HepG2 (cell line): Measurements from ENCODE around the gene ZNF771. TPM values are rescaled to one million over a fixed set of nuclear protein-coding genes. Genes with fewer than 3 reads are reported as not detected.

Experiments
- EEA1 ChIP-seq: sonication (generic); formaldehyde crosslinking; IDR thresholded peaks from 2 replicates; pipeline ENCODE4 v1.5.1; 2020; ENCODE audit warnings: mild to moderate bottlenecking, missing genetic modification reagents, borderline replicate concordance
- HIC2 ChIP-seq: sonication (generic); formaldehyde crosslinking; IDR thresholded peaks from 2 replicates; pipeline ENCODE4 v1.9.0; 2022; ENCODE audit warnings: low read depth, missing genetic modification reagents
- LRRFIP1 ChIP-seq: sonication (generic); formaldehyde crosslinking; conservative IDR thresholded peaks from 2 replicates; pipeline ENCODE4 v1.4.0; 2020; ENCODE audit warnings: missing genetic modification reagents
- POLR2AphosphoS2 ChIP-seq: IDR thresholded peaks from 2 replicates; pipeline ENCODE4 v1.6.1; 2011; ENCODE audit warnings: low read depth, low read length, improper control_type of control experiment
- SAP130 ChIP-seq: IDR thresholded peaks from 2 replicates; pipeline ENCODE4 v1.6.1; 2016; ENCODE audit warnings: low read depth
- SP1 ChIP-seq, 2 experiments: fragments of 450-650 bp in 1 of 2; sonication (generic) in 1 of 2; formaldehyde crosslinking in 1 of 2; IDR thresholded peaks; 2 replicates each; pipeline versions ENCODE4 v1.4.0 to v1.6.1; 2016 to 2020; ENCODE audit warnings: missing genetic modification reagents in 1 of 2
- STAT5B ChIP-seq: sonication (generic); formaldehyde crosslinking; IDR thresholded peaks from 2 replicates; pipeline ENCODE4 v1.4.0; 2020; ENCODE audit warnings: missing genetic modification reagents
- TEF ChIP-seq: sonication (generic); formaldehyde crosslinking; IDR thresholded peaks from 2 replicates; pipeline ENCODE4 v1.5.0; 2020; ENCODE audit warnings: missing genetic modification reagents
- XBP1 ChIP-seq: sonication (generic); formaldehyde crosslinking; IDR thresholded peaks from 2 replicates; pipeline ENCODE4 v1.5.0; 2020; ENCODE audit warnings: missing genetic modification reagents
- ZBTB3 ChIP-seq: sonication (generic); formaldehyde crosslinking; IDR thresholded peaks from 2 replicates; pipeline ENCODE4 v1.4.0; 2020; ENCODE audit warnings: low read depth, mild to moderate bottlenecking, moderate library complexity, missing genetic modification reagents, borderline replicate concordance
- ZNF362 ChIP-seq: sonication (generic); formaldehyde crosslinking; IDR thresholded peaks from 2 replicates; pipeline ENCODE4 v1.4.0; 2020; ENCODE audit warnings: missing genetic modification reagents, mild to moderate bottlenecking, borderline replicate concordance
- ZNF460 ChIP-seq: sonication (generic); formaldehyde crosslinking; IDR thresholded peaks from 2 replicates; pipeline ENCODE4 v1.5.1; 2020; ENCODE audit warnings: missing genetic modification reagents, mild to moderate bottlenecking, borderline replicate concordance
- ZNF576 ChIP-seq: sonication (generic); formaldehyde crosslinking; IDR thresholded peaks from 2 replicates; pipeline ENCODE4 v1.4.0; 2020; ENCODE audit warnings: mild to moderate bottlenecking, missing genetic modification reagents
- ZNF687 ChIP-seq: sonication (generic); formaldehyde crosslinking; IDR thresholded peaks from 2 replicates; pipeline ENCODE4 v1.5.1; 2020; ENCODE audit warnings: mild to moderate bottlenecking, missing genetic modification reagents, moderate library complexity
- polyA plus RNA-seq, 8 experiments: library from polyadenylated mRNA; depleted of rRNA in 3 of 8; stranded (reverse) in 7 of 8; unstranded in 1 of 8; fragments of >200 nt; fragmentation: Illumina TruSeq in 4 of 8; extraction: Trizol in 4 of 8; gene quantifications; 2 replicates each; pipeline versions ENCODE4 v1.2.1 to v1.2.3, GENCODE V29; 2011 to 2016; ENCODE audit warnings: low read depth in 4 of 8, missing spikeins in 1 of 8, mixed read lengths in 1 of 8; ENCODE audit not compliant: insufficient read depth in 1 of 8
- total RNA-seq, 5 experiments: library from RNA; depleted of rRNA; stranded (reverse); fragments of >200 nt; fragmentation: Illumina TruSeq; extraction: Trizol; gene quantifications; 2 replicates each; pipeline ENCODE4 v1.2.3, GENCODE V29; 2016; ENCODE audit warnings: low read depth in 1 of 5

Gene ZNF771
- total and polyA plus RNA-seq, 2 of the 13 experiments (the other 11 are each of a cell fraction or from before 2014, with no cell fraction given): 5.0 to 11.8 TPM

- TF ChIP-seq TEF: no peak
- TF ChIP-seq ZNF460 (CRISPR knock-in tag): no peak
- TF ChIP-seq HIC2 (CRISPR knock-in tag): no peak
- no peak for TF ChIP-seq ZBTB3 (CRISPR knock-in tag)
- TF ChIP-seq LRRFIP1 (CRISPR knock-in tag): no peak
- no peak for TF ChIP-seq ZNF362 (CRISPR knock-in tag)
- TF ChIP-seq ZNF687 (CRISPR knock-in tag): no peak
- no peak for TF ChIP-seq POLR2AphosphoS2
- no peak for TF ChIP-seq ZNF576 (CRISPR knock-in tag)
- TF ChIP-seq EEA1 (CRISPR knock-in tag): no peak
- TF ChIP-seq XBP1 (CRISPR knock-in tag): no peak
- TF ChIP-seq SP1 (IDR thresholded peaks at IDR 0.05): no peak
- TF ChIP-seq SP1 (CRISPR knock-in tag; IDR thresholded peaks at IDR 0.05): no peak
- TF ChIP-seq SAP130: no peak
- TF ChIP-seq STAT5B (CRISPR knock-in tag): no peak
These were observed 40.9 kb upstream of the ZNF771 start (continued) for GRCh38 chr16:30366511-30366910.
